ENCODE results near the gene PHF24.

Gene PHF24

DNA sequence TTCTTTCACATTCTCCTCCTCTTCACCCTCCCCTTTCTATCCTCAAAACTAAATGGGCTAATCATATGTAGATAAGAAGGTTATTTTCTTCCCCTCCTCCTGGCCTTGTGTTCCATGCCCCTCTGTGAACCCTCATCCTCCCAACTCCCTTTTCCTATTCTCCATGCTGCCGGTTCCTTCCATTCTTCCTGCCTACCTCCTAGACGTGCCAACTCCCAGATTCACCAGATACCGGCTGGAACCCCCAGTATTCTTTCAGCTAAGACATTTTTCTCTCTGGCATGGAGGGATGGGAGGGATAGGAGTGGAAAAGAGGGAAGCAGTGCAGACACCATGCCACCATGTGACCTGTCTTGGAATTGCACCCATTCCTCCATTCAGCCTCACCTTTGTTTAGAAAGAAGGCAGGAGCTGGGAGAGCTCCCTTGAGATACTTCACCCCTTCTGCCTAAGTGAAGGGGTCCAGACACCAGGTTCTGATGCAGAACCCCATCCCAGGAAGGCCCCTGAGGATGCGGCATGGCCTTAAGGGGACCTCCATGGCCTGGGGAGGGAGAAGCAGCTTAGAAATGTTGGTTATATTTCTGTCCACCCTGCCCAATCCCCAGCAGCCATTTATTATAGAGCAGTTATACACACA lies 36.3 kb downstream of the PHF24 start:
- peak; percentile 75 for DNase-seq
- peak; percentile 89 for TF ChIP-seq CTCF (IDR thresholded peaks at IDR 0.05; ENCODE audit: low read depth, low read length)
- H3K27ac ChIP-seq: peak overlapping the region; percentile 96
- H3K36me3 ChIP-seq: peaks cover 37% of the 10 kb centered on the region
- H3K27me3 ChIP-seq (ENCODE audit: insufficient read depth, low read depth, severe bottlenecking): no peaks in the 10 kb centered on the region
- H3K9me3 ChIP-seq (ENCODE audit: severe bottlenecking): no peaks in the 10 kb centered on the region
- peak overlapping the region; percentile 12; the same call in 1 of the 2 replicates for H3K4me3 ChIP-seq (ENCODE audit: low read depth, low read length)

- TF ChIP-seq CTCF (IDR thresholded peaks at IDR 0.05; ENCODE audit: low read depth, low read length): no peak
- Histone ChIP-seq H3K36me3 (peaks cover 37% of the 10 kb centered on the region), H3K9me3 (ENCODE audit: severe bottlenecking) (no peaks in the 10 kb centered on the region), H3K27me3 (ENCODE audit: insufficient read depth, low read depth, severe bottlenecking) (no peaks in the 10 kb centered on the region), H3K4me3 (ENCODE audit: low read depth, low read length) (peak overlapping the region; percentile 12; the same call in 1 of the 2 replicates), H3K27ac (peak overlapping the region; percentile 96)
- DNase-seq: peak; percentile 86
Observed at GRCh38 chr9:34994900-34995669, 37.0 kb downstream of the PHF24 start.

DNA sequence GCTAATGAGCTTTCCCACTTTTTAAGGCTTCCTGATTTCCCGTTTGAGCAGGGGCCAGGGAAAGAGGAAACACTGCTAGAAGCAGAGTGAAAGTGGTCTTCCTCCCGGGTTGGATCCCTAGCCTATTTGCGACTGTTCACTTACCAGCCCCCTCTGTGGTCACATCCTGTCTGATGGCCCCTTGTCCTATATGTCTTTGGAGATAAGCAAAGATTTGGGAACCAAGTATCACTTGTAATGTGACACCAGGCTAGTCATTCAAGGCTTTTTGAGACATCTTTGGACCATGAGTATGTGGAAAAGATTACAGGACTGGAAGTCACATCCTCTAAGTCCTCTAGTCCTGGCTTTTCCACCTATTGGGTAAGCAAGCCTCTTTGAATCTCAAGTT lies 37.6 kb downstream of the PHF24 start:
- H3K27me3 ChIP-seq (ENCODE audit: insufficient read depth, low read depth, severe bottlenecking): no peaks in the 10 kb centered on the region
- DNase-seq: no peak
- no peak for TF ChIP-seq CTCF (IDR thresholded peaks at IDR 0.05; ENCODE audit: low read depth, low read length)
- no peak overlapping the region for H3K4me3 ChIP-seq (ENCODE audit: low read depth, low read length)
- peak overlapping the region; percentile 96 for H3K27ac ChIP-seq
- H3K36me3 ChIP-seq: peaks cover 37% of the 10 kb centered on the region
- H3K9me3 ChIP-seq (ENCODE audit: severe bottlenecking): no peaks in the 10 kb centered on the region

DNA sequence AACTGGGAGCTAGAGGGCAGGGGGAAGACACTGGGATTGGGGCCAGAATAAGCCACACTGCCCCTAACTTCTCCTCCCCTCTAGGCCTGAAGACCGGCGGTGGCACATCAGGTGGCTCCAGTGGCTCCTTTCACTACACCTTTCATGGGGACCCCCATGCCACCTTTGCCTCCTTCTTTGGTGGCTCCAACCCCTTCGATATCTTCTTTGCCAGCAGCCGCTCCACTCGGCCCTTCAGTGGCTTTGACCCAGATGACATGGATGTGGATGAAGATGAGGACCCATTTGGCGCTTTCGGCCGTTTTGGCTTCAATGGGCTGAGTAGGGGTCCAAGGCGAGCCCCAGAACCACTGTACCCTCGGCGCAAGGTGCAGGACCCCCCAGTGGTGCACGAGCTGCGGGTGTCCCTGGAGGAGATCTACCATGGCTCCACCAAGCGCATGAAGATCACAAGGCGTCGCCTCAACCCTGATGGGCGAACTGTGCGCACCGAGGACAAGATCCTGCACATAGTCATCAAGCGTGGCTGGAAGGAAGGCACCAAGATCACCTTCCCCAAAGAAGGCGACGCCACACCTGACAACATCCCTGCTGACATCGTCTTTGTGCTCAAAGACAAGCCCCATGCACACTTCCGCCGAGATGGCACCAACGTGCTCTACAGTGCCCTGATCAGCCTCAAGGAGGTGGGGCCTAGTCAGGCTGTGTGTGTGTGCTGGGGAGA lies 38.3 kb downstream of the PHF24 start:
- Histone ChIP-seq H3K9me3 (ENCODE audit: severe bottlenecking) (no peaks in the 10 kb centered on the region), H3K4me3 (ENCODE audit: low read depth, low read length) (no peak overlapping the region), H3K27ac (peak overlapping the region; percentile 96), H3K27me3 (ENCODE audit: insufficient read depth, low read depth, severe bottlenecking) (no peaks in the 10 kb centered on the region), H3K36me3 (peaks cover 34% of the 10 kb centered on the region)
- DNase-seq: no peak
- TF ChIP-seq CTCF (IDR thresholded peaks at IDR 0.05; ENCODE audit: low read depth, low read length): no peak

GRCh38 chr9:34996905-34997279 lies 38.8 kb downstream of the PHF24 start:
- TF ChIP-seq CTCF (IDR thresholded peaks at IDR 0.05; ENCODE audit: low read depth, low read length): no peak
- H3K36me3 ChIP-seq: peaks cover 34% of the 10 kb centered on the region
- no peaks in the 10 kb centered on the region for H3K9me3 ChIP-seq (ENCODE audit: severe bottlenecking)
- no peaks in the 10 kb centered on the region for H3K27me3 ChIP-seq (ENCODE audit: insufficient read depth, low read depth, severe bottlenecking)
- H3K27ac ChIP-seq: no peak overlapping the region
- no peak overlapping the region for H3K4me3 ChIP-seq (ENCODE audit: low read depth, low read length)
- no peak for DNase-seq
